Measurements from ENCODE around the gene PROKR2. TPM values are rescaled to one million over a fixed set of nuclear protein-coding genes. Genes with fewer than 3 reads are reported as not detected.

The PROKR2 gene
- polyA plus RNA-seq, 3 donors from 2014 or later, result not detected

Other genes starting within 250 kb of the PROKR2 start
- 100 to 1,000 TPM; 224 to 275 (median 239) TPM for gene TMEM230, start 203.9 kb downstream of the PROKR2 start, polyA plus RNA-seq
- 10 to 100 TPM; 63.3 to 86.5 (median 76.4) TPM for gene PCNA, start 197.0 kb downstream of the PROKR2 start, polyA plus RNA-seq
- 10 to 100 TPM; 50.1 to 61.1 (median 54.8) TPM for gene CDS2, start 189.9 kb downstream of the PROKR2 start, polyA plus RNA-seq